Activated B cell treated with CpG ODN at 0.5 μM for 24 hours (primary cell): Measurements from ENCODE around the gene TMEM131L. TPM values are rescaled to one million over a fixed set of nuclear protein-coding genes. Genes with fewer than 3 reads are reported as not detected.

Experiments
- ATAC-seq: fragments of 200-7000 bp; cut with Tn5 transposase; one replicate; pipeline ENCODE4 v1.10.0; 2021; ENCODE audit warnings: low read depth, mild to moderate bottlenecking, moderate library complexity
- CTCF ChIA-PET: fragments of 350-600 bp; sonication (Branson Sonifier 250); formaldehyde crosslinking; loops from one replicate; lab custom pipeline; 2021; ENCODE audit warnings: antibody characterized with exemption; lab: Charles Lee
- POLR2A ChIA-PET: fragments of 350-600 bp; sonication (Branson Sonifier 250); formaldehyde crosslinking; loops from one replicate; lab custom pipeline; 2021; ENCODE audit warnings: antibody characterized with exemption; lab: Charles Lee
- DNase-seq: peaks from one replicate; pipeline ENCODE4 v3.0.0; 2022
- H3K27ac Mint-ChIP-seq: one replicate; pipeline ENCODE4 v1.8.0; 2020; ENCODE audit warnings: mixed read lengths
- H3K27me3 Mint-ChIP-seq: one replicate; pipeline ENCODE4 v1.8.0; 2021; ENCODE audit warnings: mixed read lengths
- H3K36me3 Mint-ChIP-seq: one replicate; pipeline ENCODE4 v1.8.0; 2021; ENCODE audit warnings: low read depth, mixed read lengths
- H3K4me1 Mint-ChIP-seq: one replicate; pipeline ENCODE4 v1.8.0; 2021; ENCODE audit warnings: mixed read lengths
- H3K4me3 Mint-ChIP-seq: one replicate; pipeline ENCODE4 v1.8.0; 2020; ENCODE audit warnings: mild to moderate bottlenecking, mixed read lengths
- H3K9me3 Mint-ChIP-seq: one replicate; pipeline ENCODE4 v1.8.0; 2020; ENCODE audit warnings: mixed read lengths
- CTCF ChIP-seq: fragments of 200-600 bp; IDR thresholded peaks from one replicate; pipeline ENCODE4 v1.8.0; 2022; ENCODE audit warnings: antibody characterized with exemption, mild to moderate bottlenecking
- intact Hi-C: fragments of 100-400 bp; cut with micrococcal nuclease; formaldehyde crosslinking; loops from one replicate; pipeline ENCODE4 v1.15.1; 2024
- total RNA-seq: library from RNA; stranded (reverse); gene quantifications from 2 replicates; pipeline ENCODE4 v1.2.3, GENCODE V29; 2022

The TMEM131L gene
- total RNA-seq, 1 donor from 2014 or later = 193 TPM

GRCh38 chr4:153490985-153491483 lies 24.9 kb downstream of the TMEM131L start:
- Mint-ChIP-seq H3K4me3 (peak overlapping the region; percentile 78), H3K36me3 (peaks cover 54% of the 10 kb centered on the region), H3K27ac (peak overlapping the region; percentile 79), H3K9me3 (no peaks in the 10 kb centered on the region), H3K4me1 (peaks cover 94% of the 10 kb centered on the region), H3K27me3 (no peaks in the 10 kb centered on the region)
- DNase-seq (no peak), ATAC-seq (no peak)
- ChIA-PET CTCF (no interaction called here), POLR2A (interaction anchor here (0.7 to 1.5 kb wide), 5 partner anchors 19 to 98 kb away, joined by 3 to 6 read pairs (median 5); no protein-coding TSS in a partner anchor)
- intact Hi-C loops = no loop called here
- no peak for TF ChIP-seq CTCF

GRCh38 chr4:153494562-153494961 lies 28.4 kb downstream of the TMEM131L start:
- H3K27ac Mint-ChIP-seq = peak overlapping the region; percentile 70
- H3K4me3 Mint-ChIP-seq = peak overlapping the region; percentile 64
- peaks cover 94% of the 10 kb centered on the region for H3K4me1 Mint-ChIP-seq
- no peak for TF ChIP-seq CTCF
- intact Hi-C loops = no loop called here
- ATAC-seq (no peak), DNase-seq (no peak)
- POLR2A ChIA-PET = interaction anchor here (5.4 kb wide), 1 partner anchor 28 kb away, joined by 52 read pairs; the partner anchor contains the start of gene TMEM131L
- no peaks in the 10 kb centered on the region for H3K9me3 Mint-ChIP-seq
- CTCF ChIA-PET = interaction anchor here (0.9 kb wide), 1 partner anchor 74 kb away, joined by 3 read pairs; no protein-coding TSS in a partner anchor
- peaks cover 63% of the 10 kb centered on the region for H3K36me3 Mint-ChIP-seq
- no peaks in the 10 kb centered on the region for H3K27me3 Mint-ChIP-seq

- Mint-ChIP-seq H3K36me3 (peaks cover 60% of the 10 kb centered on the region), H3K9me3 (no peaks in the 10 kb centered on the region), H3K4me1 (peaks cover 95% of the 10 kb centered on the region), H3K4me3 (peak overlapping the region; percentile 64), H3K27ac (peak overlapping the region; percentile 70), H3K27me3 (no peaks in the 10 kb centered on the region)
- CTCF ChIA-PET = no interaction called here
- POLR2A ChIA-PET = interaction anchor here (1.1 to 5.4 kb wide), 3 partner anchors 15 to 29 kb away, joined by 4 to 52 read pairs (median 5); partner anchors contain the start of gene TMEM131L
- no peak for TF ChIP-seq CTCF
- DNase-seq = no peak
- intact Hi-C loops = no loop called here
- ATAC-seq = no peak
Measured at GRCh38 chr4:153495480-153496193, 29.5 kb downstream of the TMEM131L start.

GRCh38 chr4:153497091-153497531 lies 31.0 kb downstream of the TMEM131L start:
- Mint-ChIP-seq H3K4me1 (peaks cover 93% of the 10 kb centered on the region), H3K9me3 (no peaks in the 10 kb centered on the region), H3K36me3 (peaks cover 64% of the 10 kb centered on the region), H3K27me3 (no peaks in the 10 kb centered on the region), H3K27ac (peak overlapping the region; percentile 80), H3K4me3 (peak overlapping the region; percentile 52)
- POLR2A ChIA-PET = interaction anchor here (1.4 to 5.4 kb wide), 4 partner anchors 9 to 64 kb away, joined by 4 to 52 read pairs (median 24); partner anchors contain the start of gene TMEM131L
- CTCF ChIA-PET = interaction anchor here (0.9 to 1.5 kb wide), 3 partner anchors 13 to 23 kb away, joined by 3 to 4 read pairs (median 3); no protein-coding TSS in a partner anchor
- intact Hi-C loops = no loop called here
- no peak for TF ChIP-seq CTCF
- DNase-seq (no peak), ATAC-seq (peak; percentile 27)
